HCT116 (cell line): ENCODE results near the gene PLCE1. TPM values are rescaled to one million over a fixed set of nuclear protein-coding genes. Genes with fewer than 3 reads are reported as not detected.
A peak's percentile ranks its signal among the peaks of the same experiment; 100 is the strongest.

ENCODE experiments used
- ATAC-seq: fragments of 200-7000 bp; cut with Tn5 transposase; 2 replicates; pipeline ENCODE4 v1.9.1; 2020; ENCODE audit warnings: mild to moderate bottlenecking, moderate library complexity
- Bru-seq: library from RNA; stranded (reverse); fragments of 400-500 nt; gene quantifications from one replicate; lab custom pipeline; 2021; lab: Mats Ljungman, UMichigan
- BruChase-seq, 2 experiments: library from RNA; stranded (reverse); fragments of 400-500 nt; gene quantifications; one replicate each; lab custom pipeline; 2021; lab: Mats Ljungman, UMichigan
- BruUV-seq: library from RNA; stranded (reverse); fragments of 400-500 nt; replicated peaks from 2 replicates; lab custom pipeline; 2021; lab: Mats Ljungman, UMichigan
- CTCF ChIA-PET: fragments of 300-600 bp; sonication (Branson Sonifier 250); formaldehyde crosslinking; loops from one replicate; lab custom pipeline; 2021; ENCODE audit warnings: antibody characterized with exemption; lab: Charles Lee
- POLR2A ChIA-PET: fragments of 300-600, 350-600 bp; sonication (Branson Sonifier 250); formaldehyde crosslinking; loops from one replicate; lab custom pipeline; 2021; ENCODE audit warnings: antibody characterized with exemption; lab: Charles Lee
- RAD21 ChIA-PET, 2 experiments: fragments of 300-600 bp; sonication (Branson Sonifier 250); formaldehyde crosslinking; loops; one replicate each; lab custom pipeline; 2023; ENCODE audit warnings: low total read pairs in 2 of 2; ENCODE audit not compliant: uncharacterized antibody in 2 of 2, unreplicated experiment in 2 of 2, low non-redundant PET in 1 of 2; lab: Charles Lee
- DNase-seq: peaks from one replicate; pipeline ENCODE4 v3.0.0-alpha.2; 2010; ENCODE audit warnings: low read depth, low spot score
- H2AFZ ChIP-seq: fragments of 200-600 bp; shearing (Covaris generic), sonication (generic); 2 replicates; pipeline ENCODE4 v1.6.1; 2017; ENCODE audit warnings: low read depth, mixed run types, mixed read lengths, antibody characterized with exemption, low read length; ENCODE audit not compliant: poor library complexity, severe bottlenecking
- H3K27ac ChIP-seq: 2 replicates; pipeline ENCODE4 v1.5.1; 2012; ENCODE audit warnings: low read depth, low read length
- H3K27me3 ChIP-seq: fragments of 200-600 bp; sonication (generic); 2 replicates; pipeline ENCODE4 v1.6.1; 2016; ENCODE audit warnings: mixed run types, low read length, mixed read lengths; ENCODE audit not compliant: insufficient read depth
- H3K36me3 ChIP-seq, 2 experiments: fragments of 200-500 bp in 1 of 2; fragments of 200-600 bp in 1 of 2; sonication (Bioruptor generic) in 1 of 2; sonication (generic) in 1 of 2; 2 replicates each; pipeline versions ENCODE4 v1.5.1 to v1.6.1; 2014 to 2016; ENCODE audit warnings: low read length in 2 of 2, inconsistent platforms in 1 of 2, mixed read lengths in 1 of 2, mixed run types in 1 of 2; ENCODE audit not compliant: insufficient read depth in 2 of 2, control insufficient read depth in 1 of 2
- H3K4me1 ChIP-seq, 2 experiments: fragments of 200-600 bp in 1 of 2; sonication (generic) in 1 of 2; 2 replicates each; pipeline versions ENCODE4 v1.5.1 to v1.6.1; 2012 to 2017; ENCODE audit warnings: low read length in 2 of 2, inconsistent platforms in 1 of 2, mild to moderate bottlenecking in 1 of 2, mixed read lengths in 1 of 2, mixed run types in 1 of 2, moderate library complexity in 1 of 2; ENCODE audit not compliant: insufficient read depth in 2 of 2, control insufficient read depth in 1 of 2
- H3K4me2 ChIP-seq: fragments of 200-600 bp; sonication (generic); 2 replicates; pipeline ENCODE4 v1.6.1; 2017; ENCODE audit warnings: mixed run types, low read length, mixed read lengths
- H3K4me3 ChIP-seq, 2 experiments: fragments of 200-600 bp in 1 of 2; sonication (generic) in 1 of 2; replicated peaks in 1 of 2; 2 replicates each; pipeline ENCODE4 v1.5.1; 2011 to 2016; ENCODE audit warnings: low read length in 2 of 2, control low read depth in 1 of 2, low read depth in 1 of 2, mild to moderate bottlenecking in 1 of 2, mixed read lengths in 1 of 2, mixed run types in 1 of 2
- H3K79me2 ChIP-seq: fragments of 200-600 bp; sonication (generic); 2 replicates; pipeline ENCODE4 v1.6.1; 2017; ENCODE audit warnings: mild to moderate bottlenecking, mixed run types, low read length, moderate library complexity, mixed read lengths; ENCODE audit not compliant: insufficient read depth
- H3K9ac ChIP-seq: fragments of 200-600 bp; sonication (generic); 2 replicates; pipeline ENCODE4 v1.6.1; 2016; ENCODE audit warnings: low read length, mixed read lengths
- H3K9me2 ChIP-seq: fragments of 200-600 bp; sonication (generic), shearing (Covaris generic); 2 replicates; pipeline ENCODE4 v1.6.1; 2017; ENCODE audit warnings: mixed run types, mild to moderate bottlenecking, moderate library complexity; ENCODE audit not compliant: insufficient read depth
- H3K9me3 ChIP-seq, 2 experiments: fragments of 200-500 bp in 1 of 2; fragments of 200-600 bp in 1 of 2; sonication (Bioruptor generic) in 1 of 2; sonication (generic) in 1 of 2; 2 replicates each; pipeline ENCODE4 v1.6.1; 2014 to 2017; ENCODE audit warnings: low read length in 2 of 2, mixed read lengths in 2 of 2, inconsistent platforms in 1 of 2, low read depth in 1 of 2, mild to moderate bottlenecking in 1 of 2, mixed run types in 1 of 2, moderate library complexity in 1 of 2; ENCODE audit not compliant: control insufficient read depth in 1 of 2, insufficient read depth in 1 of 2
- H4K20me1 ChIP-seq: fragments of 200-600 bp; sonication (generic), shearing (Covaris generic); 2 replicates; pipeline ENCODE4 v1.6.1; 2017; ENCODE audit warnings: mixed run types, mild to moderate bottlenecking, moderate library complexity; ENCODE audit not compliant: insufficient read depth
- ATF3 ChIP-seq: IDR thresholded peaks from 2 replicates; pipeline ENCODE4 v1.6.1; 2012
- CTCF ChIP-seq, 3 experiments: fragments of 200-600 bp in 1 of 3; sonication (generic) in 1 of 3; IDR thresholded peaks in 2 of 3; conservative IDR thresholded peaks in 1 of 3; 2 replicates each; pipeline ENCODE4 v1.5.1; 2012 to 2017; ENCODE audit warnings: low read depth in 2 of 3, low read length in 2 of 3, antibody characterized with exemption in 1 of 3, borderline replicate concordance in 1 of 3, control low read depth in 1 of 3, mild to moderate bottlenecking in 1 of 3, mixed read lengths in 1 of 3, mixed run types in 1 of 3, moderate library complexity in 1 of 3; ENCODE audit not compliant: insufficient read depth in 1 of 3
- ELF1 ChIP-seq: IDR thresholded peaks from 2 replicates; pipeline ENCODE4 v1.6.1; 2012; ENCODE audit warnings: low read depth, borderline replicate concordance
- EZH2phosphoT487 ChIP-seq: fragments of 200-600 bp; IDR thresholded peaks from 2 replicates; pipeline ENCODE4 v1.6.1; 2018; ENCODE audit warnings: antibody characterized with exemption, borderline replicate concordance
- FOSL1 ChIP-seq: IDR thresholded peaks from 2 replicates; pipeline ENCODE4 v1.6.1; 2012; ENCODE audit warnings: low read depth
- POLR2A ChIP-seq: IDR thresholded peaks from 2 replicates; pipeline ENCODE4 v1.7.0; 2011; ENCODE audit warnings: borderline replicate concordance; ENCODE audit not compliant: insufficient read depth, insufficient read length; ENCODE audit errors: extremely low read depth
- POLR2AphosphoS5 ChIP-seq: IDR thresholded peaks from 2 replicates; pipeline ENCODE4 v1.6.1; 2011; ENCODE audit warnings: mild to moderate bottlenecking, low read depth, low read length, moderate library complexity
- YY1 ChIP-seq: IDR thresholded peaks from 2 replicates; pipeline ENCODE4 v1.6.1; 2011; ENCODE audit warnings: low read length, low read depth, moderate library complexity, mild to moderate bottlenecking; ENCODE audit not compliant: insufficient replicate concordance; ENCODE audit errors: extremely low read depth
- ZBTB33 ChIP-seq: IDR thresholded peaks from 2 replicates; pipeline ENCODE4 v1.6.1; 2011; ENCODE audit warnings: mild to moderate bottlenecking, low read length, moderate library complexity; ENCODE audit not compliant: insufficient replicate concordance; ENCODE audit errors: extremely low read depth
- ZFX ChIP-seq: fragments of 450-650 bp; IDR thresholded peaks from 2 replicates; pipeline ENCODE4 v1.6.1; 2017
- intact Hi-C: fragments of 100-400 bp; cut with micrococcal nuclease; formaldehyde crosslinking; loops from 2 replicates; pipeline ENCODE4 v1.10.0; 2022
- long read RNA-seq: library from polyadenylated mRNA; unstranded; transcript quantifications from one replicate; pipeline ENCODE4 v2.0.0, GENCODE V29; 2021; ENCODE audit not compliant: unreplicated experiment
- polyA plus RNA-seq: library from polyadenylated mRNA; unstranded; fragments of >200 nt; gene quantifications from 2 replicates; pipeline ENCODE4 v1.2.1, GENCODE V29; 2012; ENCODE audit warnings: missing spikeins
- total RNA-seq: library from RNA; stranded (reverse); gene quantifications from one replicate; pipeline ENCODE4 v1.2.1, GENCODE V29; 2021; ENCODE audit not compliant: unreplicated experiment

Gene PLCE1
- 2.5 TPM for total RNA-seq
- polyA plus RNA-seq, result 1.1 and 1.4 TPM in 2 replicates
- percentile 35 among the genes with signal in this experiment for Bru-seq, nascent RNA
- BruChase-seq, experiment 1, labeled RNA remaining after a 6-hour chase, result percentile 30 among the genes with signal in this experiment
- percentile 29 among the genes with signal in this experiment for BruChase-seq, experiment 2, labeled RNA remaining after a 2-hour chase
- long read RNA-seq, partial matches to known transcripts, result 2 of 6 reads
- long read RNA-seq, other reads (novel, unspliced or antisense), result 4 of 6 reads

GRCh38 chr10:93993782-93994437 lies at the start of gene PLCE1:
Gene PLCE1, plus strand, starts transcription at chr10:93993931. Its CDS starts 37,116 bp downstream, at chr10:94031047.
- no peaks in the 10 kb centered on the region for H3K9me2 ChIP-seq
- no peaks in the 10 kb centered on the region for H3K36me3 ChIP-seq
- no peak within 1 kb of the TSS; the same call in 1 of the 2 replicates for H3K27ac ChIP-seq
- peak within 1 kb of the TSS; percentile 45 for H3K9ac ChIP-seq
- H3K4me2 ChIP-seq, result peak within 1 kb of the TSS; percentile 89
- no peaks in the 10 kb centered on the region for H4K20me1 ChIP-seq
- CTCF ChIA-PET, result no interaction called here
- H3K27me3 ChIP-seq, result no peaks in the 10 kb centered on the region
- POLR2A ChIA-PET, result no interaction called here
- no peak for TF ChIP-seq ATF3
- TF ChIP-seq ELF1, result no peak
- TF ChIP-seq POLR2A, result no peak
- no peak for TF ChIP-seq EZH2phosphoT487
- peak; percentile 32; the same call in 1 of the 2 replicates for TF ChIP-seq POLR2AphosphoS5
- no peak for TF ChIP-seq ZBTB33
- TF ChIP-seq ZFX, result peak; percentile 58
- TF ChIP-seq CTCF (IDR thresholded peaks at IDR 0.05 in 2 of 3, conservative IDR thresholded peaks at IDR 0.05 in 1 of 3; ENCODE audit: borderline replicate concordance in 1 of 3, insufficient read depth in 1 of 3, low read depth in 2 of 3, low read length in 2 of 3), result no peak
- TF ChIP-seq FOSL1, result no peak
- no peak for TF ChIP-seq YY1
- no peaks in the 10 kb centered on the region for H3K9me3 ChIP-seq
- no TSS peak for BruUV-seq
- intact Hi-C loops, result loop anchor here (5.0 kb wide), 1 partner anchor 48 kb away; no protein-coding TSS in a partner anchor
- no peaks in the 10 kb centered on the region for H3K79me2 ChIP-seq
- H3K4me3 ChIP-seq, result peak within 1 kb of the TSS; percentile 48 to 62
- ATAC-seq (peak; percentile 86), DNase-seq (no peak)
- RAD21 ChIA-PET, result no interaction called here
- H2AFZ ChIP-seq, result peak within 1 kb of the TSS; percentile 91
- peaks cover 24 to 36% of the 10 kb centered on the region in 2 experiments for H3K4me1 ChIP-seq
